OCI-LY1 (cell line): ENCODE measurements around the gene TRPV5.
"Not testable (repeated sequence)": the region's sequence is repeated elsewhere in the genome, so short reads cannot be mapped to it uniquely, and the experiment has no call there.

Source experiments
- H2AFZ ChIP-seq: fragments of 200-600 bp; sonication (generic), shearing (Covaris generic); 2 replicates; pipeline ENCODE4 v1.6.0; 2014; ENCODE audit warnings: antibody characterized with exemption, mild to moderate bottlenecking, low read length
- H3F3A ChIP-seq: fragments of 200-600 bp; sonication (generic), shearing (Covaris generic); 2 replicates; pipeline ENCODE4 v1.6.0; 2014; ENCODE audit warnings: mild to moderate bottlenecking, antibody characterized with exemption, low read length, moderate library complexity; ENCODE audit not compliant: insufficient read depth
- H3K27ac ChIP-seq: fragments of 200-600 bp; sonication (generic); 2 replicates; pipeline ENCODE4 v1.5.1; 2014; ENCODE audit warnings: low read length, mixed run types, mild to moderate bottlenecking, low read depth; ENCODE audit not compliant: poor library complexity, severe bottlenecking
- H3K27me3 ChIP-seq: fragments of 200-600 bp; sonication (generic); 2 replicates; pipeline ENCODE4 v1.6.0; 2014; ENCODE audit warnings: antibody characterized with exemption, mild to moderate bottlenecking, low read length, moderate library complexity; ENCODE audit not compliant: insufficient read depth
- H3K36me3 ChIP-seq: fragments of 200-600 bp; sonication (generic); 2 replicates; pipeline ENCODE4 v1.6.1; 2014; ENCODE audit warnings: mild to moderate bottlenecking, antibody characterized with exemption, low read length, moderate library complexity, mixed read lengths; ENCODE audit not compliant: insufficient read depth
- H3K4me1 ChIP-seq: fragments of 200-600 bp; sonication (generic); 2 replicates; pipeline ENCODE4 v1.5.1; 2014; ENCODE audit warnings: mild to moderate bottlenecking, low read length, moderate library complexity; ENCODE audit not compliant: insufficient read depth, severe bottlenecking
- H3K4me2 ChIP-seq: fragments of 200-600 bp; sonication (generic), shearing (Covaris generic); 2 replicates; pipeline ENCODE4 v1.6.1; 2014; ENCODE audit warnings: low read length
- H3K4me3 ChIP-seq: fragments of 200-600 bp; sonication (generic); 2 replicates; pipeline ENCODE4 v1.5.1; 2014; ENCODE audit warnings: low read length, low read depth, mild to moderate bottlenecking, mixed read lengths; ENCODE audit not compliant: poor library complexity, severe bottlenecking
- H3K79me2 ChIP-seq: fragments of 200-600 bp; shearing (Covaris generic); 2 replicates; pipeline ENCODE4 v1.6.1; 2016; ENCODE audit warnings: mixed run types, low read length, mixed read lengths; ENCODE audit not compliant: insufficient read depth
- H3K9ac ChIP-seq: fragments of 200-600 bp; sonication (generic), shearing (Covaris generic); 2 replicates; pipeline ENCODE4 v1.6.1; 2014; ENCODE audit warnings: mild to moderate bottlenecking, low read length, mixed read lengths
- H3K9me2 ChIP-seq: fragments of 200-600 bp; sonication (generic), shearing (Covaris generic); 2 replicates; pipeline ENCODE4 v1.6.1; 2014; ENCODE audit warnings: low read depth, mild to moderate bottlenecking, low read length, mixed read lengths
- H3K9me3 ChIP-seq: fragments of 200-600 bp; shearing (Covaris generic); 2 replicates; pipeline ENCODE4 v1.6.1; 2014; ENCODE audit warnings: low read length, mixed read lengths
- H4K20me1 ChIP-seq: fragments of 200-600 bp; sonication (generic), shearing (Covaris generic); 2 replicates; pipeline ENCODE4 v1.6.0; 2016; ENCODE audit warnings: mild to moderate bottlenecking, low read length; ENCODE audit not compliant: insufficient read depth
- EZH2 ChIP-seq: fragments of 200-600 bp; sonication (generic), shearing (Covaris generic); IDR thresholded peaks from 2 replicates; pipeline ENCODE4 v1.8.0; 2017; ENCODE audit warnings: borderline replicate concordance, mixed run types, mild to moderate bottlenecking, antibody characterized with exemption, low read length, moderate library complexity, mixed read lengths
- TF ChIP-seq, protein P1 (sequence below): fragments of 200-600 bp; sonication (generic), shearing (Covaris generic); IDR thresholded peaks from 2 replicates; pipeline ENCODE4 v1.5.1; 2017; ENCODE audit warnings: mild to moderate bottlenecking, antibody characterized with exemption, low read length, moderate library complexity, mixed read lengths

The TRPV5 gene

DNA sequence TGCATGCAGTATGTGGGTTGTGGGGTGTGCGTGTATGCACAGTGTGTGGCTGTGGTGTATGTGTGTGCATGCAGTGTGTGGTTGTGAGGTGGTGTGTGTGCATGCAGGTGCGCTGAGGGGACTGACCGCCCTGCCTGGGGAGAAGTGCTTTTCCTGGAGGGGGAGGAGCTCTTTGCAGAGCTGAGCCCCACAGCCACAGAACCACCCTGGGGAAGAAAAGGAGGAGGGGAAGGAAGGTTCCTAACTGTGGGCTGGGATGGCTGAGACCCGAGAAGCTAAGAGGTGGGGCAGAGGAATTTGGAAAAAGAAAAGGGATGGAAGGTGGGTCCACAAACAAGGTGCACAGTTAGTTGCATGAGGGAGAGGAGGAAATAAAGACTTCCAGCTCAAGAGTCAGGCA is at the start of gene TRPV5:
Gene TRPV5, minus strand, starts transcription at position 123 of the 400 bp plus-strand sequence. CDS start 287 bp downstream, outside the sequence.
- Histone ChIP-seq H3K9me3 (no peaks in the 10 kb centered on the region), H4K20me1 (no peaks in the 10 kb centered on the region), H2AFZ (no peak within 1 kb of the TSS), H3K36me3 (no peaks in the 10 kb centered on the region), H3K4me1 (no peaks in the 10 kb centered on the region), H3K27ac (no peak within 1 kb of the TSS), H3K4me2 (no peak within 1 kb of the TSS), H3K79me2 (no peaks in the 10 kb centered on the region), H3K9me2 (no peaks in the 10 kb centered on the region), H3K27me3 (no peaks in the 10 kb centered on the region), H3K9ac (no peak within 1 kb of the TSS), H3K4me3 (no peak within 1 kb of the TSS), H3F3A (no peaks in the 10 kb centered on the region)
- no peak for TF ChIP-seq EZH2
- TF ChIP-seq, protein P1, sequence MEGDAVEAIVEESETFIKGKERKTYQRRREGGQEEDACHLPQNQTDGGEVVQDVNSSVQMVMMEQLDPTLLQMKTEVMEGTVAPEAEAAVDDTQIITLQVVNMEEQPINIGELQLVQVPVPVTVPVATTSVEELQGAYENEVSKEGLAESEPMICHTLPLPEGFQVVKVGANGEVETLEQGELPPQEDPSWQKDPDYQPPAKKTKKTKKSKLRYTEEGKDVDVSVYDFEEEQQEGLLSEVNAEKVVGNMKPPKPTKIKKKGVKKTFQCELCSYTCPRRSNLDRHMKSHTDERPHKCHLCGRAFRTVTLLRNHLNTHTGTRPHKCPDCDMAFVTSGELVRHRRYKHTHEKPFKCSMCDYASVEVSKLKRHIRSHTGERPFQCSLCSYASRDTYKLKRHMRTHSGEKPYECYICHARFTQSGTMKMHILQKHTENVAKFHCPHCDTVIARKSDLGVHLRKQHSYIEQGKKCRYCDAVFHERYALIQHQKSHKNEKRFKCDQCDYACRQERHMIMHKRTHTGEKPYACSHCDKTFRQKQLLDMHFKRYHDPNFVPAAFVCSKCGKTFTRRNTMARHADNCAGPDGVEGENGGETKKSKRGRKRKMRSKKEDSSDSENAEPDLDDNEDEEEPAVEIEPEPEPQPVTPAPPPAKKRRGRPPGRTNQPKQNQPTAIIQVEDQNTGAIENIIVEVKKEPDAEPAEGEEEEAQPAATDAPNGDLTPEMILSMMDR: no peak

DNA sequence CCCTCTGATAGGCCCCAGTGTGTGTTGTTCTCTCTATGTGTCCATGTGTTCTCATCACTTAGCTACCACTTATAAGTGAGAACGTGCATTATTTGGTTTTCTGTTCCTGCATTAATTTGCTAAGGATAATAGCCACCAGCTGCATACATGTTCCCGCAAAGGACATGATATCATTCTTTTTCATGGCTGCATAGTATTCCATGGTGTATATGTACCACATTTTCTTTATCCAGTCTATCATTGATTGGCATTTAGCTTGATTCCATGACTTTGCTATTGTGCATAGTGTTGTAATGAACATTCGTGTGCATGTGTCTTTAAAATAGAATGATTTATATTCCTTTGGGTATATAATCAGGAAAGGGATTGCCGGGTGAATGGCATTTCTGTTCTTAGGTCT is 44.9 kb upstream of the TRPV5 start:
- not testable (repeated sequence) for H3K9me2 ChIP-seq, H3K4me2 ChIP-seq, H2AFZ ChIP-seq, H3K9me3 ChIP-seq, H3K27ac ChIP-seq, H4K20me1 ChIP-seq, H3K4me1 ChIP-seq, H3F3A ChIP-seq, H3K36me3 ChIP-seq, H3K4me3 ChIP-seq, H3K9ac ChIP-seq, H3K79me2 ChIP-seq, H3K27me3 ChIP-seq

DNA sequence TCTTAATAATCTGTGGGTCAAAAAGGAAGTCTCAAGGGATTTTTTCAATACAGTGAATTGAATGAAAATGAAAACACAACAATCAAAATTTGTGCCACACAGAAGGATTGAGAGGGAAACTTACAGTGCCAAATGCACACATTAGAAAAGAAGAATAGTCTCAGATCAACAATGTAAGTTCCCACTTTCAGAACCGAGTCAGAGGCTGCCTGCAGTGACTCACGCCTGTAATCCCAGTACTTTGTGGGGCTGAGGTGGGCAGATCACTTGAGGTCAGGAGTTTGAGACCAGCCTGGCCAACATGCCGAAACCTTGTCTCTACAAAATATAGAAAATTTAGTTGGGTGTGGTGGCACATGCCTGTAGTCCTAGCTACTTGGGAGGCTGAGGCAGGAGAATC is 41.1 kb upstream of the TRPV5 start:
- Histone ChIP-seq H3K9me3 (0 out of 2 replicates have a peak, but pooled peaks cover 5% of the 10 kb centered on the region), H3K4me2 (no peak overlapping the region), H2AFZ (no peak overlapping the region), H3K27me3 (no peaks in the 10 kb centered on the region), H4K20me1 (no peaks in the 10 kb centered on the region), H3K4me3 (no peak overlapping the region), H3K9ac (no peak overlapping the region), H3K79me2 (no peaks in the 10 kb centered on the region), H3K36me3 (no peaks in the 10 kb centered on the region), H3F3A (no peaks in the 10 kb centered on the region), H3K4me1 (no peaks in the 10 kb centered on the region), H3K9me2 (no peaks in the 10 kb centered on the region), H3K27ac (no peak overlapping the region)
- TF ChIP-seq, protein P1: no peak
- no peak for TF ChIP-seq EZH2

DNA sequence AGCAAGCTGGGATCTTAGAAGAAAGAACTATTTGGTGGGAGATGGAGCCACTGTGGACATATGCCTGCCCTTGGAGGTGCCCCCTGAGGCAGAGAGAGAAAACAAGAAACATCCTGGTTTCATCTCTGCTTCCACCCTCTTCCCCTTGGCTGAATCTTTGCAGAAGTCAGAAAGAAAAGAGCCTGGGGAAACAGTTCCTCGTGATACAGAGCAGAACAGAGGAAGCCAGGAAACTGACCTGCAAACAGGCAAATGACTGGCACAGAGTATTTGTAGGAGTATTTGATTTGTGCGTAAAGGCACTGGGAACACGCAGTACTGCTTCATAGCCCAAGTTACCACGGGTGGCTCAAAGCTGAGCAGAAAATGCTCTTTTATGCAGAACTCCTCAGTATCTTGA is 35.6 kb upstream of the TRPV5 start:
- Histone ChIP-seq H3K36me3 (no peaks in the 10 kb centered on the region), H3K79me2 (no peaks in the 10 kb centered on the region), H2AFZ (no peak overlapping the region), H3K27ac (no peak overlapping the region), H3F3A (no peaks in the 10 kb centered on the region), H3K9ac (no peak overlapping the region), H3K4me2 (no peak overlapping the region), H3K9me3 (no peaks in the 10 kb centered on the region), H3K9me2 (no peaks in the 10 kb centered on the region), H3K27me3 (no peaks in the 10 kb centered on the region; the same call in 1 of the 2 replicates), H3K4me1 (no peaks in the 10 kb centered on the region), H4K20me1 (no peaks in the 10 kb centered on the region), H3K4me3 (no peak overlapping the region)
- no peak for TF ChIP-seq EZH2
- TF ChIP-seq, protein P1: no peak
